ENCODE data around the gene AMDHD2.
"Not testable (repeated sequence)": the region's sequence is repeated elsewhere in the genome, so short reads cannot be mapped to it uniquely, and the experiment has no call there.

The AMDHD2 gene

GRCh38 chr16:2518823-2519710 is 1.1 kb upstream of the AMDHD2 start:
- DNase-seq: no peak

DNA sequence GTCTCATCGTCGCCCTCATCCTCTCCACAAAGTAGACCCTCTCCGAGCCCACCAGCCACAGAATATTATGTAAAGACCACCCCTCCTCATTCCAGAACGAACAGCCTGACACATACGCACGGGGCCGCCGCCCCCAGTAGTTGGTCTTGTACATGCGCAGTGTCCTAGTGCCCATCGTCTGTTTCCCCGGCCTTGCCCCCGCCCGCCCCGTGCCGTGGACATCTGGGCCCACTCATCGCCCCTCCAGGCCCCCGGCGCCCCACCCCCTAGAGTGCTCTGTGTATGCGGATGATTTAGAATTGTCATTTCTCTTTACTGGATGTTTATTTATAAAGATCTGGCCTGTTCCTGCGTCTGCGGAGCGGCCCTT is 475 bp upstream of the AMDHD2 start:
- no peak for DNase-seq

- DNase-seq: no peak
Measured at GRCh38 chr16:2520784-2521531, 787 bp downstream of the AMDHD2 start.

DNA sequence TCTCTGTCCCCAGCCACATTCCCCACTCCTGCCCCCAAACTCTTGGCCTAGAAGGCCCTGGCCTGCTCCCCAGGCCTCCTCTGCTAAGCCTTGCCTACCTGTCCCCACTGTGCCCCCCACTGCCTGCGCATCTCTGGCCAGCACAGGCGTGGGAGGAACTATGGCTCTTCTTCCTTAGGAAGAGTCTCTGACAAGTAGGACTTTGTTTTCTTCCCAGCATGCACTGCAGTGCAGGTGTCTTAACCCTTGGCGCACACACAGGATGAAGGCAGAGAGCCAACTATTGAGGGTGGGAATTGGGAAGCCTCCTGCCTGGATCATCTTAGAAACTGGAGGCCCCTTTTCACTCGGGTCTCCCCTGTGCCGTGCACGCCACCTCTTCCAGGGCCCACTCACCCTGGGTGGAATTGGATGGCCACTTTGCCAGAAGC is 3.6 kb downstream of the AMDHD2 start:
- no peak for DNase-seq

DNA sequence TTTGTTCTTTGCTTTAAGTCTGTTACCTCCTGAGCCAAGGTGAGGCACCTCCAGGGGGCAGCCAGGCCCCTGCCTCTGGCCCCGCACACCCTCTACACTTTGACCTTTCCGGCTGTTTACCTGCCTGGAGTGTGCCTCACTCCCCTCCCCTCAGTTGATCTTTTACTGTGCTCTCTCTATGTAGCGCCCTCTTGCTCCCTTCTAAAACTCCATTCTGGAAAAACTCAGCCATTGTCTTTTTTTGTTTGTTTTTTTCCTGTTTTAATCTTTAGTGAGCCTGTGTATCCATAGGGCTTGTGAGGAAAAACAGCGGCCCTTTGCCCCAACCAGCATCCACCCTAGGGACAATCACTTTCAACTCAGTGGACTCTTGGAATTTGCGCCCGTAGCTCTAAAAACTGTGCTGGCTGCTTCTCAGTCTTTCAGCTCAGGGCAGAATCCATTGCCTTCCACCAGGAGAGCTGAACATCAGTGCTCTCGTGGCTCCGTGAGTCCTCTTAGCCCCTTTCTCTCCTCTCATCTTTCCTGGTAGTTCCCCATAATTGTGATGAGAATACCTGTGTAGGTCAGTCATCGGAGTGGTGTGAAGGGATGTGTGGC is 4.3 kb downstream of the AMDHD2 start:
- no peak for DNase-seq

- DNase-seq: no peak
Measured at GRCh38 chr16:2526135-2526534, 6.0 kb downstream of the AMDHD2 start.

DNA sequence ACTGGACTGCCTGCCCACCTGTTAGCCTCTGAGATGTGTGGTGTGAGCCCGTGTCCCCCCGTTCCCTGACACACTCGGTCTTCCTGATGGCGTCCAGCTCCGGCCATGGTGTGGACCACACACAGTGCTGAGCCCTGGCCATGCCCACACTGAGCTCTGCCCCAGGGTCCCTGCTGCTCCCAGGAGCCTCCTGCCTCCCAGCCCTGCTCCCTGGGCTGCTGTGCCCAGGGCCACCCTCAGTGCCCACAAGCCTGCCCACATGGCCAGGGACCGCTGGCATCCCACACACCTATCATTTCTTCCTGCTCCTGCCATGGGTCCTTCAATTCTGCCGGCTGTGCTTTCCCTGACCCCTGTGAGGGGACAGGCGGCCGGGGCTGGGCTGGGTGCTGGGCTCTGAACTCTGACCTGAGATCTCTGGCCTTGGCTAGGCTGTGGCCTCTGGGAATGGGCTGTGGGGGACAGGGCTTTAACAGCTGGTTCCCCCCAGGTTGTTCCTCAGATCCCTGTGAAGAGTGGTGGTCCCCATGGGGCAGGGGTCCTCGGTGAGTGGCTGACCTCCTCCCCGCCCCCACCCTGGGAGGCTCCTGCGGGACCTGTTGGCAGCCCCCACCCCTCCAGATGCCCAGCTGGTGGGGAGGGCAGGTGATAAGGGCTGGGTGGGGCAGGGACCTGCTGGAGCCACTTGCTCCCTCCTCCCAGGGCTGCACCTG is 7.1 kb downstream of the AMDHD2 start:
- DNase-seq: no peak

DNA sequence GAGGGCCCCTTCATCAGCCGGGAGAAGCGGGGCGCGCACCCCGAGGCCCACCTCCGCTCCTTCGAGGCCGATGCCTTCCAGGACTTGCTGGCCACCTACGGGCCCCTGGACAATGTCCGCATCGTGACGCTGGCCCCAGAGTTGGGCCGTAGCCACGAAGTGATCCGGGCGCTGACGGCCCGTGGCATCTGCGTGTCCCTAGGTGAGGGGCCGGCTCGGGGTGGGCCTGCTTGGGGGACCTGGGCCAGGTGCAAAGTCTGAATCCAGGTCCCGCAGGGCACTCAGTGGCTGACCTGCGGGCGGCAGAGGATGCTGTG is 7.6 kb downstream of the AMDHD2 start:
- DNase-seq: no peak

DNA sequence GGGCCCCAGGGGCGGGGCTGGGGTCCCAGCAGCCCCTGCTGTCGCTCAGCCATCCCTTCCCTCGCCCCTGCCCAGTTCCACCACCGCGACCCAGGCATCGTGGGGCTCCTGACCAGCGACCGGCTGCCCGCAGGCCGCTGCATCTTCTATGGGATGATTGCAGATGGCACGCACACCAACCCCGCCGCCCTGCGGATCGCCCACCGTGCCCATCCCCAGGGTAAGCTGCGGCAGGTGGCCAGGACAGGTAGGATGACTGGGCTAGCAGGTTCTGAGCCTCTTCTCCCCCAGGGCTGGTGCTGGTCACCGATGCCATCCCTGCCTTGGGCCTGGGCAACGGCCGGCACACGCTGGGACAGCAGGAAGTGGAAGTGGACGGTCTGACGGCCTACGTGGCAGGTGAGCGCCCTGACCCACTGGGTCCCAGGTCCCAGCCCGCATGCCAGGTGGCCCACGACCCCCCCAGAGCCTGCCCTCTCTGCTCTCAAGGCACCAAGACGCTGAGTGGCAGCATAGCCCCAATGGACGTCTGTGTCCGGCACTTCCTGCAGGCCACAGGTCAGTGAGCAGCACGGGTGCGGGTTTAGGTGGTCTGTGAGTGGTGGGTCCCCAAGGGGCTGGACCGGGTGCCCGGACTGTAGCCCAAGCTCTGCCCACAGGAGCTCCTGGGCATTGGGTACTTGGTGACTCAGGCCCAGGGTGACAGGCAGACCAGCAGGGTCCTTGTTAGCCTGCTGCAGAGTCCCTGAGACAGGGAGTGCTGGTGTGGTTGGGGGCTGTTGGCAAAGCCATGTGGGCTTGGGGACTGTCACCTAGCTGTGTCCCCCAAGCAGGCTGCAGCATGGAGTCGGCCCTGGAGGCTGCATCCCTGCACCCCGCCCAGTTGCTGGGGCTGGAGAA is 8.2 kb downstream of the AMDHD2 start:
- no peak for DNase-seq

GRCh38 chr16:2529061-2529931 is 9.1 kb downstream of the AMDHD2 start:
- DNase-seq: no peak

DNA sequence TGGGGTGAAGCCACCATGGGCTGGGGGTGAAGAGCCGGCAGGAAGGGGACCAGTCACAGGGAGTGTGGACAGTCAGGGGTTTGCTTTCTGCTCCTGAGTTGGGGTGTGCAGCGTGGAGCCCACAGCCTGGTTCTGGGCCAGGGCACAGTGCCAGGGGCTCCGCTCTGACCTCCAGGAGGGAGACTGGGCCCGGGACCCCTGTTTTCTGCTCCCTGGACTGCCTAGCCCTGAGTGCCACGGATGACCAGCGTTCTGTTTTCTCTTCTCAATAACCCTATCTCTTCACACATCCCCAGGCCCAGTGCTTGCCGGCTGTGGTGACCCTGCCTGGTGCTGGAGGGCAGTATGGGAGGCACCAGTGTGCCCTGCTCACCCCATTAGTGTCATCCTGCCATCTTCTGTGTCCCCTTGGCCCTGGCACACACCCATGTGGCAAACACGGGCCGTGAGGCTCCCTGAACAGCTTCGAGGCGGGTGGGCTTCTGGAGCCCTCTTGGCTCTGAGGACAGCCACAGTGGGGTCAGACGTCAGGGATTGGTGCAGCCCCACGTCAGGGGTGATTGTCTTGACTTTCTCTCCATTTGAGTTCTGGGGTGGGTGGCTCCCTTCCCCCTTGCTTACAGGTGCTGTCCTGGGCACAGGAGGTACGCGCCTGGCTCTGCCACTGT is 9.9 kb downstream of the AMDHD2 start:
- no peak for DNase-seq

DNA sequence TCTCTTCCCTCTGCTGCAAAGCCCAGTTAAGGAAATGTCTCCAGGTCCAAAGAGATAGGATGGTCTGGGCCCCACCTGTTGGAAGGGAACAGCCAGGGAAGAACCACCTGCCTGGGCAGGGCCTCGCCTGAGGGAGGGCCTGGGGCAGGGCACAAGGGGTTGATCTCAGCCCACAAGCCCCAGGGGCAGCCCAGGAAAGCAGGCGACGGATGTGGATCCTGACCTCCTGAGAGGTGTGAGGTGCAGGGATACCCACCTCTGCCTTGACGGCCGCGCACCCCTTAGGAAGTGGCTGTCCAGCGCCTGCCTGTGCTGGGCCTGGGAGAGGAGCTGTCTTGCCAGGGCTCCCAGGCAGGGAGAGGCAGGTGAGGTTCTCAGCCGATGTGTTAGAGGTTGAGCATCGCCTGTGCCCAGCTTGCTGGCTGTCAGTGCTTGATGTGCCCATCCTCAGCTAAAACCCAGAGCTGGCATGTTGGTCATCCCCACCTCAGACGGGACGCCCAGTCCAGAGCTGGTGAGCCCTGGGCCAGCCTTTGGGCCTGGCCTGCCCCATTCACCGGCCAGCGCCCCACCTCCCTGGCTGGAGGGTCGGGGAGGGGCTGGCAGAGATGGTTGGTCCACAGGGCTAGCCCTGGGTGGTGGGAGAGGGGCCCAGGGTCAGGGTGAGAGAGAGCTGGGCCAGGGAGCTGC is 10.6 kb downstream of the AMDHD2 start:
- DNase-seq: no peak

- no peak for DNase-seq
Measured at GRCh38 chr16:2531371-2531695, 11.2 kb downstream of the AMDHD2 start, which contains the start of gene CEMP1. CEMP1 (minus strand) TSS chr16:2531408; CDS start chr16:2531073, 335 bp downstream.

GRCh38 chr16:2531696-2532493 is 11.7 kb downstream of the AMDHD2 start:
- DNase-seq: peak; percentile 97 to 98

DNA sequence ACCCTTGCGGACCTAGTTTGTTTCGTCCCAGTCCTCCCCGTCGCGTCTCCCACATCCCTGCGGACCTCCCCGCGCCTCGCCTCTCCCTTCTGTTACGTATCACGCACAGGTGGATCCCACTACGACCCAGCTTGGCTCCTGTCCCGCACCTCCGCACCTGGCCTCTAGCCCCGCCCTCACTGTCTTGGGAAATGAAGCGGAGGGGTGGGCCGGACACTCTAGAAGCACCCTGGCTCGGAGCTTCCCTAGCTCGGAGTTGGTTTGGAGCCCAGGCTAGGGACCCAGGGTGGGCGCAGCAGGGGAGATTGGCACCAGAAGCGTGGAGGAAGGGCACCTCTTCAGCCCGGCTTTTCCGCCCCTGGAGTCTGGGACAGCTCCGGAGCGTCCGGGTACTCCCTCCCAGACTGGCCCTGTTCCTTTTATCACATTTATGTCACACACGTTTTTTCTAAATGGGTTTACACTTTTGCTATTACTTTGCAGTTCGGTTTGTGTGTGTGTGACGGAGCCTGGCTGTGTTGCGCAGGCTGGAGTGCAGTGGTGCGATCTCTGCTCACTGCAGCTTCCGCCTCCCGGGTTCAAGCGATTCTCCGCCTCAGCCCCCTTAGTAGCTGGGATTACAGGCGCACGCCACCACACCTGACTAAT is 12.4 kb downstream of the AMDHD2 start:
- peak; percentile 69 to 77 for DNase-seq

GRCh38 chr16:2533142-2533755 is 13.1 kb downstream of the AMDHD2 start:
- not testable (repeated sequence) for DNase-seq

DNA sequence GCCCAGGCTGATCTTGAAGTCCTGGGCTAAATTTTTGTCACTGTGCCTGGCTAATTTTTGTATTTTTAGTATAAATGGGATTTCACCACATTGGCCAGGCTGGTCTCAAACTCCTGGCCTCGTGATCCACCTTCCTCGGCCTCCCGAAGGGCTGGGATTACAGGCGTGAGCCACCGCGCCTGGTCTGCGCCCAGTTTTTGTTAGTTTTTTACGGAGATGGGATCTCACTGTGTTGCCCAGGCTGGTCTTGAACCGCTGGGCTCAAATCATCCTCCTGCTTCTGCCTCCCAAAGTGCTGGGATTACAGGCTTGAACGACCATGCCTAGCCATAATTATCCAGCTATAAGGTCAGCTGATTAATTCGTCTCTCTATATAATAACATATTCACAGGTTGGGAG is 13.7 kb downstream of the AMDHD2 start:
- no peak for DNase-seq

DNA sequence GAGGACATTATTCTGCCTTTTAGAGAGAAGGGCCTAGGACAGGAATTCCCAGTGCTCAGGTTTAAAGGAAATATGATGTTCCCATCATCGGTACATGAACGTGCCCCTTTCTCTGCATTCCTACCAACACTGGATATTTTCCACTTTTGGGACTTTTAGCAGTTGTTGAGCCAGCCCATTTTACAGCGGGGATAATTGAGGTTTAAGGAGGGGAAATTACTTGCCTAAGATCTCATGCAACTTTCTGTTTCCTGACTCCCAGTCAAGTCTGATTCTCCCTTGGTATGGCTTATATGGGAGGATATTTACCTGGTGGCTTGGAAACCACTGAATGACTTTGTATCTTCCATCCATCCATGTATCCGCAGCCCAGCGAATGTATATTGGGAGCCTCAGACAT is 14.2 kb downstream of the AMDHD2 start:
- DNase-seq: not testable (repeated sequence)

Measured in NCI-H2081 (cell line).